Hepatic stellate cell (primary cell): ENCODE data around the gene FBXO21.
"Not testable (repeated sequence)": the region's sequence is repeated elsewhere in the genome, so short reads cannot be mapped to it uniquely, and the experiment has no call there.

Experiments
- DNase-seq: peaks from one replicate; pipeline ENCODE4 v3.0.0; 2011; ENCODE audit warnings: low spot score

Gene FBXO21

GRCh38 chr12:117134721-117135120 lies 55.5 kb downstream of the FBXO21 start:
- no peak for DNase-seq

DNA sequence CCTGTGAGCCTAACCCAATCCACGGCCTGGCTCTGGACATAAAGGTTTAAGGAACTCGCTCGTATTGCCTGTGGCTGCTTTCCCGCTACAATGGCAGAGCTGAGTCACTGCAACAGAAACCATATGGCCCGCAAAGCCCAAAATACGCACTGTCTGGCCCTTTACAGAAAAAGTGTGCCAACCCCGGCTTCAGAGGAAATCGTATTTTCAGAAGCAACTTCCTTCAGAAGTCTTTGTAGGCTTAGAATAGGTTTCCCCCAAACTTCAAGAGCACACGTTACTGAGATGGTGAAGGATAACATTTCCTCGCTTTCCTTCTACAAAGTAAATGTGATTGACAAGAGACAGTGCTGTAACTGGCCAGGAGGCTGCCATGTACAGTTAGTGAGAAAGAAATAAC lies 56.2 kb downstream of the FBXO21 start:
- DNase-seq, result no peak

DNA sequence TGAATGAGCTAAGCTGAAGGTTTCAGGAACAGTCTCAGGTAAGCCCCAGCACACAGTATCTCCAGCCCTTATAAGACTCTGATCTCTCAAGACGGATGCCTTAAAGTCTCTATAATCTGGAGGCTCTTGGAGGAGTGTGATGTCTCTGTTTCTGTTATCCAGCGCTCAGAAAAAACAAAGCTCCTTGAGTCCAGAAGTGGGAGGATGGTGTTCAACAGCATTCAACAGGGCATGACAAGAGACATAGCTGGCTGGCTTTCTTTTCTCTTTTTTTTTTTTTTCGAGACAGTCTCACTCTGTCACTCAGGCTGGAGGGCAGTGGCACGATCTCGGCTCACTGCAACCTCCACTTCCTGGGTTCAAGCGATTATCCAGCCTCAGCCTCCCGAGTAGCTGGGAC lies 59.5 kb downstream of the FBXO21 start:
- DNase-seq, result no peak

DNA sequence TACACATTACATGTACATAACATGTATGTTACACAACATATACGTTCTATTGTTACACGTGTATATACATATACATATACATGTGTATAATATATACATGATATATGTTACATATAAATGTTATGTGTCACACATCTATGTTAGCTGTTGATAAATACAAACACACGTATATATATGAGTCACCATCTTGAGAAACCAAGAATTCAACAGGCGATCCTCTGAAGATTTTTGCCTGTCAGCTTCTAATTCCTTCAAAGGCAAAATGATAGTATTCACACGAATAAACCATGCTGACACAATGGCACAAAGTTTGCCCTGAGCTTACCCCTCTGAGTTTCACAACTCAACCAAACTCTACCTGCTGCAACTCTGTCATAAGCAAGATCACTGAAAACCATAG lies 60.9 kb downstream of the FBXO21 start:
- DNase-seq, result no peak

DNA sequence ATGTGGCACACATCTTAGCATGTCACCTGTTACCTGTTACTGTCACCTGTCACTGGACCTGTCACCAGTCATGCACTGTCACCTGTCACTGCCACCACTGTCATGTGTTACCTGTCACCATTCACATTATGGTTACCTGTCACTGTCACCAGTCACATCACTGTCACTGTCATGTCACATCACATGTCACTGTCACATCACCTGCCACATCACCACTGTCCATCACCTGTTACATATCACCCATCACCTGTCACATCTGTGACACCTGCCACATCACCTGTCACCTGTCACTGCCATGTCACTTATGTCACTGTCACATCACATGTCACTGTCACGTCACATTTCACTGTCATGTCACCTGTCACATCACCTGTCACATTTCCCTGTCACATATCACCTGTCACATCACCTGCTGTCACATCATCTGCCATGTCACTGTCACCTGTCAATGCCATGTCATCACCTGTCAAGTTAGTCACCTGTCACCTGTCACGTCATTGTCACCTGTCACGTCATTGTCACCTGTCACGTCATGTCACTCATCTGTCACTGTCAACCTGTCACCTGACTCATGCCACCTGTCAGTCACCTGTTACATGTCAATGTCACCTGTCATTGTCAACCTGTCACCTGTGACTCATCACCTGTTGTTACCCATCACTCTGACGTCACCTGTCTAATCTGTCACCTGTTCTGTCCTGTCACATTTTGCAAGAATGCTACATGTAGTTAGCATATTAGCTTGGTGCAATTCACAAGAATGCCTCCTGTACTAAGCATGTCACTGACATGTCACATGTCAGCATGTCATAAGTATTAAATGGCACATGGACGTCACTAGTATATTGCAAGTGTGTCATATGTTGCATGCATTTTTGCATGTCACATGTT lies 62.1 kb downstream of the FBXO21 start:
- DNase-seq, result no peak

DNA sequence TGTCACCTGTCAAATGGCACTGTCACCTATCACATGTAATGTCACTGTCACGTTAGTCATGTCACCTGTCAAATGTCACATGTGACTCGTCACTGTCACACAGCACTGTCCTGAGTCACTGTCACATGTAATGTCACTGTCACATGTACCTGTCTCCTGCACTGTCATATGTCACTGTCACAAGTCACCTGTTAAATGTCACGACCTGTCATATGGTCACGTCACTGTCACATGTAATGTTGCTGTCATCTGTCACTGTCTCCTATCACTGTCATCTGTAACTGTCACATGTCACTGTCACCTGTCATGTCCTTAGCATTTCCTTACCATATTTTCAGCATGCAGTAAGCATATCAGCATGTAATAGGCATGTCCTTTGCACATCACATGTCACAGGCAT lies 63.9 kb downstream of the FBXO21 start:
- DNase-seq, result no peak

- no peak for DNase-seq
Measured at GRCh38 chr12:117125767-117126166, 64.5 kb downstream of the FBXO21 start.

- DNase-seq, result no peak
Measured at GRCh38 chr12:117125272-117125613, 65.0 kb downstream of the FBXO21 start.

- DNase-seq, result no peak
Measured at GRCh38 chr12:117124421-117125271, 65.6 kb downstream of the FBXO21 start.

GRCh38 chr12:117121441-117121840 lies 68.8 kb downstream of the FBXO21 start:
- no peak for DNase-seq

DNA sequence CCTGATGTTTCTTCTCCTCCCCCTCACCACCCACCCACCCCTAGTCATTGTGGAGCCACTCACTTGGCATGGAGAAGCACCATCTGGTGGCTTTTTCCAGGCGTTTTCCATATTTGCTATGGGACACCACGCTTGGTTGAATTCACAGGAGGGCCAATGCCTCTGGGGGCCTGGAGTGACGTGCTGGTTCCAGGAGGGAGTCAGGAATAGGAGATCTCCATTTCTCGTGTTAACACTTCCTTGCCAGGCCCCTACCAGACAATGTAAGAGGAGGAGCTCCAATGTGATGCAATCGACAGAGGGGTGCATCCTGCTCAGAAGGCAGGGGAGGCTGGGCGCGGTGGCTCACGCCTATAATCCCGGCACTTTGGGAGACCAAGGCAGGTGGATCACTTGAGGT lies 69.5 kb downstream of the FBXO21 start:
- no peak for DNase-seq

DNA sequence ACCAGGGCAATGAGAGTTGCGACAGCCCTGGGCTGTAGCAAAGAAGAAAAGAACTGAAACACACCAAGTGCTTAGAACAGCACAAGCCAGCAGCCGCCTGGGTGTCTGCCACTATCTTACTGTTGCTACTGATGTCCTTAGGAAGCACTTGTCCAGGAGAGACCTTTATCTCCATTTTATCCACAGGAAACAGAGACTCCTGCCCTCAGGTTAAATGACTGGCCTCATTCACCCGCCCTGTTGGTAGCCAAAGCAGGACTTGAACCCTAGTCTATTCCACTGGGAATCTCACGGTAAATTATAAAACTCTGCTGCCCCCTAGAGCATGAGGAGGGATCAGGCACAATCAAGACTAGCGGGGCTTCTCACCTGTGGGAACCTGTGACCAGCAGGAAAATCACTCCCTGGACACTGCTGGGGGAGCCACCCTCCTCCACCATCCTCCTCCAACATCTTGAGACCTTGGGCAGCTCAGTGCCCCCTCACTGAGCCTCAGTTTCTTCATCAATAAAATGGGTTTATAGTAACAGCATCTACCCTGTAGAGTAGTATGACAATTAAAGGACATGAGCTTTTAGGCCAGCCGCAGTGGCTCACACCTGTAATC lies 70.6 kb downstream of the FBXO21 start:
- no peak for DNase-seq

GRCh38 chr12:117118838-117119591 lies 71.3 kb downstream of the FBXO21 start:
- no peak for DNase-seq

DNA sequence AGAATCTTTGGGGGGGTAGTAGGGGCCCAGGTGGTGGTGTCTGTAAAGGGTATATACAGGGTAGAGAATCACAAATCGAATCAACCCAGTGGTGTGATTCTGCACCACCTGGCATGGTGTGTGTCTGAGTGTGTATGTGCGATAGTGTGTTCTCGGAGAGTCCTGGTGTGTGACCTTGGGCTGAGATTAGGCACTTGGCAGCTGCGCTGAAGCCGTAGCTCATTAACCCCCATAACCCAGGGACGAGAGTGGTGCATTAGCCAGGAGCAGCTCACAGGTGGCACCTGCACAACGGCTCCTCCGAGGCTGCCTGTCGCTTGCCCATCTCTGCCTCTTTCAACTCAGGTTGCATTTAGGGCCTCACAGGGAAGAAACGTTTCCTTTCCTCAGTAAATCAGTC lies 75.5 kb downstream of the FBXO21 start:
- DNase-seq, result no peak

DNA sequence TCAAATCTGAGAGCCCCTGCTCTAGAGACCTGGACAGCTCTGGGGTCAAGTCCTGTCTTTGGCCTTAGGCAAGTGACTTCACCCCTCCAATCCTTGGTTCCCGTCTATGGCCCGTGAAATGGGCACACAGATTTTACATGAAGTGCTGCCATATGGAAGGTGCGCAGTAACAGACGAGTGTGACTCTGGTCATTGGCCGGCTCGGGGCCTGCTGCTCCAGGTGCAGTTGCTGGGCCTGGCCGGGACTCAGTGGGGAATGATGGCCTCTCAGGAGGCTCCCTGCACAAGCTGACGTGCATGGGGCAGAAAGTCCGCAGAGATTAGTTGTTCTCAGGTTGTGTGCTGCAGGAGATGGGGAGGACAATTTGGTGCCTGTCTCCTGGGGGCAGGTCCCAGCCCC lies 77.0 kb downstream of the FBXO21 start:
- no peak for DNase-seq

- no peak for DNase-seq
Measured at GRCh38 chr12:117111821-117112595, 78.3 kb downstream of the FBXO21 start.

GRCh38 chr12:117111386-117111785 lies 78.9 kb downstream of the FBXO21 start:
- no peak for DNase-seq

- no peak for DNase-seq
Measured at GRCh38 chr12:117109943-117110635, 80.2 kb downstream of the FBXO21 start.

GRCh38 chr12:117105902-117106301 lies 84.4 kb downstream of the FBXO21 start:
- DNase-seq, result no peak

DNA sequence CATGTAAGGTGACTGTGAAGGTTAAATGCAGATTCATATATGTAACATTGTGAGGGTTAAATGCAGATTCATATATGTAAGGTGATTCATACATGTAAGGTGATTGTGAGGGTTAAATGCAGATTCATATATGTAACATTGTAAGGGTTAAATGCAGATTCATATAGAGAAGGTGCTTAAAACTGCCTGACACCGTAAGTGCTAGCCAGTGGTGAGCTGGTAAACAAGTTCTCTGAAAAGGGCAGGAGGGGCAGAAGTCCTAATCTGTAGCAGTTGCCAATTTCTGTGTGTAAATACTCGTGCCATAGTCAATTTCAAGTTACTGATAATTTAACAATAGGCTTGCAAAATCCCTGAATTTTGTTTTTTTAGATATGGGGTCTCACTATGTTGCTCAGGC lies 86.3 kb downstream of the FBXO21 start:
- not testable (repeated sequence) for DNase-seq

- DNase-seq, result no peak
Measured at GRCh38 chr12:117102800-117103181, 87.5 kb downstream of the FBXO21 start.
